ENCODE data around the gene AARS2.

AARS2 gene

DNA sequence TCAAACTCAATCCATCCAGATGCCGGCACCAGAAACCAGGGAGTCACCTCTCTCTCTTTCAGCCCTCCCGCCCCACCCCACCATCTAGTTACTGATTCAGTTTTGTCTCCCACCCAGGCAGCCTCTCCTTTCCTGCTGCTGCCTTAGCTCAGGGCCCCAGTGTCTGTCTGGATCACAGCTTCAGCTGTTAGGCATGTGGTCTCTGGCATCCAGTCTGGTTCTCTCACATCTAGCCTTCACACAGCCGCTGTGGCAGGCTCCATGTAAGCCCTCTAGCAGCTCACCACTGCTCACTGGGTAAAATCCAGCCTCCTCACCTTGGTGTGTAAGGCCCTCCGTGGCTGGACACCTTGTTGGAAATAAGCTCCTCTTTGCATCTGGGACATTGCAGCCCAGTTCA, 21.3 kb downstream of the AARS2 start:
- Histone ChIP-seq H2AK5ac (ENCODE audit: low read length) (no peak overlapping the region), H3K23ac (ENCODE audit: low read length) (no peak overlapping the region), H3K9ac (ENCODE audit: low read length) (no peak overlapping the region), H3K27me3 (ENCODE audit: insufficient read depth, low read length, poor library complexity) (peaks cover 5% of the 10 kb centered on the region), H3K4ac (ENCODE audit: low read depth, low read length) (no peak overlapping the region), H3K27ac (ENCODE audit: low read depth, low read length) (no peak overlapping the region), H3K56ac (ENCODE audit: low read length) (no peak overlapping the region), H3K79me2 (ENCODE audit: control insufficient read depth, insufficient read depth, low read length) (no peaks in the 10 kb centered on the region), H4K8ac (ENCODE audit: low read depth, low read length) (no peak overlapping the region), H3K4me2 (ENCODE audit: low read length) (no peak overlapping the region), H2BK15ac (replicated peaks; ENCODE audit: low read depth) (no peak overlapping the region), H3K4me3 (ENCODE audit: low read length) (no peak overlapping the region), H2BK120ac (ENCODE audit: low read depth, low read length) (no peak overlapping the region), H2BK5ac (ENCODE audit: low read length) (no peak overlapping the region), H3K79me1 (ENCODE audit: low read length) (no peaks in the 10 kb centered on the region), H3K36me3 (ENCODE audit: control insufficient read depth, insufficient read depth, low read length) (no peaks in the 10 kb centered on the region), H3K18ac (ENCODE audit: low read length) (no peak overlapping the region), H4K5ac (ENCODE audit: low read length) (no peak overlapping the region), H3K4me1 (ENCODE audit: control insufficient read depth, low read depth, low read length) (no peaks in the 10 kb centered on the region)
- WGBS (ENCODE audit: extremely low coverage, insufficient coverage, low lambda C conversion rate), result no CpG with 5 or more reads among the region's 4 CpGs
- DNase-seq, result no peak

GRCh38 chr6:44289726-44290260, 23.4 kb downstream of the AARS2 start:
- Histone ChIP-seq H4K5ac (ENCODE audit: low read length) (no peak overlapping the region), H3K4me3 (ENCODE audit: low read length) (no peak overlapping the region), H3K79me1 (ENCODE audit: low read length) (no peaks in the 10 kb centered on the region), H3K4me2 (ENCODE audit: low read length) (no peak overlapping the region), H3K36me3 (ENCODE audit: control insufficient read depth, insufficient read depth, low read length) (no peaks in the 10 kb centered on the region), H2BK15ac (replicated peaks; ENCODE audit: low read depth) (no peak overlapping the region), H3K23ac (ENCODE audit: low read length) (no peak overlapping the region), H3K18ac (ENCODE audit: low read length) (no peak overlapping the region), H2BK120ac (ENCODE audit: low read depth, low read length) (no peak overlapping the region), H3K27ac (ENCODE audit: low read depth, low read length) (no peak overlapping the region), H2AK5ac (ENCODE audit: low read length) (no peak overlapping the region), H3K27me3 (ENCODE audit: insufficient read depth, low read length, poor library complexity) (no peaks in the 10 kb centered on the region), H3K9ac (ENCODE audit: low read length) (no peak overlapping the region), H3K56ac (ENCODE audit: low read length) (no peak overlapping the region), H4K8ac (ENCODE audit: low read depth, low read length) (no peak overlapping the region), H2BK5ac (ENCODE audit: low read length) (no peak overlapping the region), H3K4ac (ENCODE audit: low read depth, low read length) (no peak overlapping the region), H3K79me2 (ENCODE audit: control insufficient read depth, insufficient read depth, low read length) (no peaks in the 10 kb centered on the region), H3K4me1 (ENCODE audit: control insufficient read depth, low read depth, low read length) (no peaks in the 10 kb centered on the region)
- no CpG with 5 or more reads among the region's 7 CpGs for WGBS (ENCODE audit: extremely low coverage, insufficient coverage, low lambda C conversion rate)
- DNase-seq, result no peak

GRCh38 chr6:44286747-44287146, 26.4 kb downstream of the AARS2 start:
- no CpG with 5 or more reads among the region's 2 CpGs for WGBS (ENCODE audit: extremely low coverage, insufficient coverage, low lambda C conversion rate)

DNA sequence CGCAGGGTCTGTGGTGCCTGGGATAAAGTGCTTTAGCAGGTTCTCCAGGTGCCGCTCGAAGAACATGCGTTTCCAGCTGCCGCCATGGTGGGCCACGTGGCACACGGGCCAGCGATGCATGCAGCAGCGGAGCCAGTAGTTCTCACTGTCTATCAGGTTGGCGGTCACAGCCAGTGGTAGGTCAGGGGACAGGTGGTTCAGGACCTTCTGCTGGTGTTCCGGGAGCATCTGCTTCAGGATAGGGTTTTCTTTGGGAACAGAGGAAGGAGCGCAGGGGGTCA, 26.9 kb downstream of the AARS2 start:
- no CpG with 5 or more reads among the region's 12 CpGs for WGBS (ENCODE audit: extremely low coverage, insufficient coverage, low lambda C conversion rate)
- no peak overlapping the region for H3K23ac ChIP-seq (ENCODE audit: low read length)
- H3K79me1 ChIP-seq (ENCODE audit: low read length), result no peaks in the 10 kb centered on the region
- H3K79me2 ChIP-seq (ENCODE audit: control insufficient read depth, insufficient read depth, low read length), result no peaks in the 10 kb centered on the region
- no peak overlapping the region for H3K56ac ChIP-seq (ENCODE audit: low read length)
- no peak overlapping the region for H2BK120ac ChIP-seq (ENCODE audit: low read depth, low read length)
- no peak overlapping the region for H4K5ac ChIP-seq (ENCODE audit: low read length)
- no peak overlapping the region for H3K4me3 ChIP-seq (ENCODE audit: low read length)
- H2AK5ac ChIP-seq (ENCODE audit: low read length), result no peak overlapping the region
- no peak overlapping the region for H2BK15ac ChIP-seq (replicated peaks; ENCODE audit: low read depth)
- no peak overlapping the region for H3K9ac ChIP-seq (ENCODE audit: low read length)
- H3K36me3 ChIP-seq (ENCODE audit: control insufficient read depth, insufficient read depth, low read length), result no peaks in the 10 kb centered on the region
- no peak for DNase-seq
- no peak overlapping the region for H3K18ac ChIP-seq (ENCODE audit: low read length)
- no peak overlapping the region for H4K8ac ChIP-seq (ENCODE audit: low read depth, low read length)
- H2BK5ac ChIP-seq (ENCODE audit: low read length), result no peak overlapping the region
- H3K27me3 ChIP-seq (ENCODE audit: insufficient read depth, low read length, poor library complexity), result no peaks in the 10 kb centered on the region
- H3K4me2 ChIP-seq (ENCODE audit: low read length), result no peak overlapping the region
- no peaks in the 10 kb centered on the region for H3K4me1 ChIP-seq (ENCODE audit: control insufficient read depth, low read depth, low read length)
- no peak overlapping the region for H3K4ac ChIP-seq (ENCODE audit: low read depth, low read length)
- no peak overlapping the region for H3K27ac ChIP-seq (ENCODE audit: low read depth, low read length)

More at GRCh38 chr6:44286747-44287146, 26.4 kb downstream of the AARS2 start:
- Histone ChIP-seq H3K79me2 (ENCODE audit: control insufficient read depth, insufficient read depth, low read length) (no peaks in the 10 kb centered on the region), H3K4me1 (ENCODE audit: control insufficient read depth, low read depth, low read length) (no peaks in the 10 kb centered on the region), H2BK15ac (replicated peaks; ENCODE audit: low read depth) (no peak overlapping the region), H3K56ac (ENCODE audit: low read length) (no peak overlapping the region), H3K4ac (ENCODE audit: low read depth, low read length) (no peak overlapping the region), H3K9ac (ENCODE audit: low read length) (no peak overlapping the region), H3K18ac (ENCODE audit: low read length) (no peak overlapping the region), H4K8ac (ENCODE audit: low read depth, low read length) (no peak overlapping the region), H3K23ac (ENCODE audit: low read length) (no peak overlapping the region), H3K27me3 (ENCODE audit: insufficient read depth, low read length, poor library complexity) (no peaks in the 10 kb centered on the region), H3K79me1 (ENCODE audit: low read length) (no peaks in the 10 kb centered on the region), H4K5ac (ENCODE audit: low read length) (no peak overlapping the region), H3K4me3 (ENCODE audit: low read length) (no peak overlapping the region), H2BK5ac (ENCODE audit: low read length) (no peak overlapping the region), H3K27ac (ENCODE audit: low read depth, low read length) (no peak overlapping the region), H3K4me2 (ENCODE audit: low read length) (no peak overlapping the region), H2BK120ac (ENCODE audit: low read depth, low read length) (no peak overlapping the region), H3K36me3 (ENCODE audit: control insufficient read depth, insufficient read depth, low read length) (no peaks in the 10 kb centered on the region), H2AK5ac (ENCODE audit: low read length) (no peak overlapping the region)
- DNase-seq, result no peak

DNA sequence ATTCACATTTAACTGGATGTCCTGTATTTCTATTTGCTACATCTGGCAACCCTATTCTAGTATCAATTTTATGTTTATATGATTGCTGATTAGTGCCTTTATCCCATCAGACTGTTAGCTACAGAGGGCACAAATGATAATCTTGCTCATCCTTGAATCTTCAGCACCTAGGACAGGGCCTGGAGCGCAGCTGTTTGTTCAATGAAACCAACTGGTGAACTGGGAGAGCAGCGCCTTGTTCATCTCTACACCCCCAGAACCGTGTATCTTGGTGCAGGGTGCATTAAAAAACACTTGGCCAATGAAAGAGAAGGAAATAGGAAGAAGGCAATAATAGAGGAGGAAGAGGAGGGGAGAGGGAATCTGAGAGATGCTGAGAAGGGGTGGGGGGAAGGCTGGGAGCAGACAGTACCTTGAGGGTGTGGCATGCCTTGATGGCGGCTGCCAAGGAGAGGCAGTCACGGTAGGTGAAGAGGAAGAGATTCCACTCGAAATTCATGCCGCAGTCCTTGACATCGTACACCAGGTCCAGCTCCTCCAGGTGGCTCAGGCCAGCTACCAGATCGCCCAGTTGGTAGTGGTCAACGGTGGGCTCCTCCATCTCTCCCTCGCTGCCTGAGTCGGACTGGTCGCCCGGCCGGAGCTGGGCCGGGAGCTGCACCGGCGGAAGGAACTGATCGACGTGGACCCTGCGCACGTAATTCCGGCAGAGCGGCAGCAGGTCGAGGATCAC, 27.4 kb downstream of the AARS2 start:
- Histone ChIP-seq H3K23ac (ENCODE audit: low read length) (no peak overlapping the region), H3K4me3 (ENCODE audit: low read length) (no peak overlapping the region), H3K4me1 (ENCODE audit: control insufficient read depth, low read depth, low read length) (no peaks in the 10 kb centered on the region), H3K79me2 (ENCODE audit: control insufficient read depth, insufficient read depth, low read length) (no peaks in the 10 kb centered on the region), H2AK5ac (ENCODE audit: low read length) (no peak overlapping the region), H3K4ac (ENCODE audit: low read depth, low read length) (no peak overlapping the region), H3K27ac (ENCODE audit: low read depth, low read length) (no peak overlapping the region), H2BK15ac (replicated peaks; ENCODE audit: low read depth) (no peak overlapping the region), H4K5ac (ENCODE audit: low read length) (no peak overlapping the region), H3K79me1 (ENCODE audit: low read length) (no peaks in the 10 kb centered on the region), H3K56ac (ENCODE audit: low read length) (no peak overlapping the region), H3K18ac (ENCODE audit: low read length) (no peak overlapping the region), H3K9ac (ENCODE audit: low read length) (no peak overlapping the region), H3K36me3 (ENCODE audit: control insufficient read depth, insufficient read depth, low read length) (no peaks in the 10 kb centered on the region), H4K8ac (ENCODE audit: low read depth, low read length) (no peak overlapping the region), H2BK5ac (ENCODE audit: low read length) (no peak overlapping the region), H3K4me2 (ENCODE audit: low read length) (no peak overlapping the region), H2BK120ac (ENCODE audit: low read depth, low read length) (no peak overlapping the region), H3K27me3 (ENCODE audit: insufficient read depth, low read length, poor library complexity) (no peaks in the 10 kb centered on the region)
- DNase-seq, result peak; percentile 37
- WGBS (ENCODE audit: extremely low coverage, insufficient coverage, low lambda C conversion rate), result no CpG with 5 or more reads among the region's 25 CpGs

GRCh38 chr6:44284867-44285266, 28.3 kb downstream of the AARS2 start:
- Histone ChIP-seq H2BK15ac (replicated peaks; ENCODE audit: low read depth) (no peak overlapping the region), H3K23ac (ENCODE audit: low read length) (no peak overlapping the region), H4K8ac (ENCODE audit: low read depth, low read length) (no peak overlapping the region), H3K4me2 (ENCODE audit: low read length) (no peak overlapping the region), H3K27me3 (ENCODE audit: insufficient read depth, low read length, poor library complexity) (no peaks in the 10 kb centered on the region), H2BK120ac (ENCODE audit: low read depth, low read length) (no peak overlapping the region), H3K9ac (ENCODE audit: low read length) (no peak overlapping the region), H3K56ac (ENCODE audit: low read length) (no peak overlapping the region), H3K79me2 (ENCODE audit: control insufficient read depth, insufficient read depth, low read length) (no peaks in the 10 kb centered on the region), H4K5ac (ENCODE audit: low read length) (no peak overlapping the region), H3K79me1 (ENCODE audit: low read length) (no peaks in the 10 kb centered on the region), H2AK5ac (ENCODE audit: low read length) (no peak overlapping the region), H3K27ac (ENCODE audit: low read depth, low read length) (no peak overlapping the region), H2BK5ac (ENCODE audit: low read length) (no peak overlapping the region), H3K4me1 (ENCODE audit: control insufficient read depth, low read depth, low read length) (no peaks in the 10 kb centered on the region), H3K36me3 (ENCODE audit: control insufficient read depth, insufficient read depth, low read length) (no peaks in the 10 kb centered on the region), H3K4ac (ENCODE audit: low read depth, low read length) (no peak overlapping the region), H3K18ac (ENCODE audit: low read length) (no peak overlapping the region), H3K4me3 (ENCODE audit: low read length) (no peak overlapping the region)
- no CpG with 5 or more reads among the region's 4 CpGs for WGBS (ENCODE audit: extremely low coverage, insufficient coverage, low lambda C conversion rate)
- DNase-seq, result no peak
